T1000 (cell line): ENCODE measurements around the gene PRG3.
A peak's percentile ranks its signal among the peaks of the same experiment; 100 is the strongest.
"Not testable (repeated sequence)": the region's sequence is repeated elsewhere in the genome, so short reads cannot be mapped to it uniquely, and the experiment has no call there.

Experiments
- DNase-seq: peaks from one replicate; lab custom pipeline; 2025; ENCODE audit warnings: mixed read lengths; lab: John Stamatoyannopoulos, UW

The PRG3 gene

GRCh38 chr11:57336856-57337255, 44.1 kb downstream of the PRG3 start:
- not testable (repeated sequence) for DNase-seq

GRCh38 chr11:57336111-57336666, 44.8 kb downstream of the PRG3 start:
- DNase-seq = no peak

- DNase-seq = peak; percentile 46
These were observed 45.4 kb downstream of the PRG3 start, which contains the start of gene SSRP1 for GRCh38 chr11:57335343-57336110. TSS of gene SSRP1 (minus strand) at chr11:57335892. CDS start at chr11:57335121, 771 bp downstream.

- no peak for DNase-seq
These were observed 46.0 kb downstream of the PRG3 start for GRCh38 chr11:57335023-57335342.

GRCh38 chr11:57332694-57333440, 48.1 kb downstream of the PRG3 start:
- no peak for DNase-seq

- DNase-seq = no peak
These were observed 49.2 kb downstream of the PRG3 start for GRCh38 chr11:57331720-57332119.

GRCh38 chr11:57330029-57330428, 50.9 kb downstream of the PRG3 start:
- DNase-seq = no peak

- no peak for DNase-seq
These were observed 53.2 kb downstream of the PRG3 start for GRCh38 chr11:57327721-57328120.
